ENCODE measurements around the gene FNBP1L. TPM values are rescaled to one million over a fixed set of nuclear protein-coding genes. Genes with fewer than 3 reads are reported as not detected.

Gene FNBP1L
- total and polyA plus RNA-seq, 9 of the 15 experiments (the other 6 are each of a cell fraction or from before 2014, with no cell fraction given), result 1.4 to 6.9 (median 5.9) TPM

DNA sequence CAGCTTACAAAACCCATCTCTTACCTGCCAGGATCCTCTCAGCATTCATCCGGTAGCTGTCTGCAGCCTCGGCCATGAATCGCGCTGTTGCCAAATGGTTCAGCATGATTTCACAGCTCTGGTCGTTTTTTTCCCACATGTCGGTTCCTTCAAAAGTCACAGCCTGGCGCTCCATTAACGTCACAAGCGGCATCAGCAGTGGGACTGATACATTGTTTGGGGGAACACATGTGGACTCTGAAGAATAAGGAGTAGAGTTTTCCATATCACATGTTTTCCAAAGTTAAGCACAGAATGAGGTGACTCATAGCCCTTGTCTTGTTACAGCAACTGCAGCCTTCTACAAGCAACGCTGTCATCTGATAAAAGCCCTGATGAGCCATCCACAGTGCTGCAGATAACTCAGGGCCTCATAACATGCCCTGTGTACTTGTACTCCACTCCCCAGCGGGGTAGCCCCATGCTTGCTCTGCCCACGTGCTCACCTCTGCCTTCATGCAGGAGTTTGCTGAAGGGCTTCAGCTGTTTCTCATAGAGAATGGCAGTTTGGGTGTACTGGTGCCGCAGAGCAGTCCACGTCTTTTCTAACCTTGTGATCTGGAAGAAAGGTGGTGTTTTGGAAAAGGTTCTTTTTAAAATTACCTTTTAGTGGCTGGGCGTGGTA, 119.5 kb downstream of the FNBP1L start (continued):
- TF ChIP-seq MXI1 (IDR thresholded peaks at IDR 0.05; ENCODE audit: low read depth, low read length), result peak; percentile 87
- no peak for TF ChIP-seq ZSCAN32 (CRISPR knock-in tag; IDR thresholded peaks at IDR 0.05)
- TF ChIP-seq, protein P1, sequence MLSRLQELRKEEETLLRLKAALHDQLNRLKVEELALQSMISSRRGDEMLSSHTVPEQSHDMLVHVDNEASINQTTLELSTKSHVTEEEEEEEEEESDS (CRISPR knock-in tag; IDR thresholded peaks at IDR 0.05), result no peak
- TF ChIP-seq RB1 (IDR thresholded peaks at IDR 0.05; ENCODE audit: low read depth), result no peak
- TF ChIP-seq PHF20 (IDR thresholded peaks at IDR 0.05; ENCODE audit: partially characterized antibody), result peak; percentile 26
- TF ChIP-seq, protein P2, sequence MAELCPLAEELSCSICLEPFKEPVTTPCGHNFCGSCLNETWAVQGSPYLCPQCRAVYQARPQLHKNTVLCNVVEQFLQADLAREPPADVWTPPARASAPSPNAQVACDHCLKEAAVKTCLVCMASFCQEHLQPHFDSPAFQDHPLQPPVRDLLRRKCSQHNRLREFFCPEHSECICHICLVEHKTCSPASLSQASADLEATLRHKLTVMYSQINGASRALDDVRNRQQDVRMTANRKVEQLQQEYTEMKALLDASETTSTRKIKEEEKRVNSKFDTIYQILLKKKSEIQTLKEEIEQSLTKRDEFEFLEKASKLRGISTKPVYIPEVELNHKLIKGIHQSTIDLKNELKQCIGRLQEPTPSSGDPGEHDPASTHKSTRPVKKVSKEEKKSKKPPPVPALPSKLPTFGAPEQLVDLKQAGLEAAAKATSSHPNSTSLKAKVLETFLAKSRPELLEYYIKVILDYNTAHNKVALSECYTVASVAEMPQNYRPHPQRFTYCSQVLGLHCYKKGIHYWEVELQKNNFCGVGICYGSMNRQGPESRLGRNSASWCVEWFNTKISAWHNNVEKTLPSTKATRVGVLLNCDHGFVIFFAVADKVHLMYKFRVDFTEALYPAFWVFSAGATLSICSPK (IDR thresholded peaks at IDR 0.05; ENCODE audit: borderline replicate concordance), result no peak
- TF ChIP-seq ESRRB (CRISPR knock-in tag; IDR thresholded peaks at IDR 0.05; ENCODE audit: borderline replicate concordance), result no peak
- TF ChIP-seq, protein P3, sequence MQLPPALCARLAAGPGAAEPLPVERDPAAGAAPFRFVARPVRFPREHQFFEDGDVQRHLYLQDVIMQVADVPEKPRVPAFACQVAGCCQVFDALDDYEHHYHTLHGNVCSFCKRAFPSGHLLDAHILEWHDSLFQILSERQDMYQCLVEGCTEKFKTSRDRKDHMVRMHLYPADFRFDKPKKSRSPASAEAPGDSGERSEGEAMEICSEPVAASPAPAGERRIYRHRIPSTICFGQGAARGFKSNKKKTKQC (CRISPR knock-in tag; IDR thresholded peaks at IDR 0.05), result peak; percentile 61; the same call in 1 of the 2 replicates
- no peak for TF ChIP-seq ZNF121 (CRISPR knock-in tag; conservative IDR thresholded peaks at IDR 0.05)
- TF ChIP-seq, protein P4, sequence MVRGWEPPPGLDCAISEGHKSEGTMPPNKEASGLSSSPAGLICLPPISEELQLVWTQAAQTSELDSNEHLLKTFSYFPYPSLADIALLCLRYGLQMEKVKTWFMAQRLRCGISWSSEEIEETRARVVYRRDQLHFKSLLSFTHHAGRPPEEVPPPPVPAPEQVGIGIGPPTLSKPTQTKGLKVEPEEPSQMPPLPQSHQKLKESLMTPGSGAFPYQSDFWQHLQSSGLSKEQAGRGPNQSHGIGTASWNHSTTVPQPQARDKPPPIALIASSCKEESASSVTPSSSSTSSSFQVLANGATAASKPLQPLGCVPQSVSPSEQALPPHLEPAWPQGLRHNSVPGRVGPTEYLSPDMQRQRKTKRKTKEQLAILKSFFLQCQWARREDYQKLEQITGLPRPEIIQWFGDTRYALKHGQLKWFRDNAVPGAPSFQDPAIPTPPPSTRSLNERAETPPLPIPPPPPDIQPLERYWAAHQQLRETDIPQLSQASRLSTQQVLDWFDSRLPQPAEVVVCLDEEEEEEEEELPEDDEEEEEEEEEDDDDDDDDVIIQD (CRISPR knock-in tag; IDR thresholded peaks at IDR 0.05), result no peak
- no peak for TF ChIP-seq BMI1 (IDR thresholded peaks at IDR 0.05; ENCODE audit: low read length)
- TF ChIP-seq, protein P5, sequence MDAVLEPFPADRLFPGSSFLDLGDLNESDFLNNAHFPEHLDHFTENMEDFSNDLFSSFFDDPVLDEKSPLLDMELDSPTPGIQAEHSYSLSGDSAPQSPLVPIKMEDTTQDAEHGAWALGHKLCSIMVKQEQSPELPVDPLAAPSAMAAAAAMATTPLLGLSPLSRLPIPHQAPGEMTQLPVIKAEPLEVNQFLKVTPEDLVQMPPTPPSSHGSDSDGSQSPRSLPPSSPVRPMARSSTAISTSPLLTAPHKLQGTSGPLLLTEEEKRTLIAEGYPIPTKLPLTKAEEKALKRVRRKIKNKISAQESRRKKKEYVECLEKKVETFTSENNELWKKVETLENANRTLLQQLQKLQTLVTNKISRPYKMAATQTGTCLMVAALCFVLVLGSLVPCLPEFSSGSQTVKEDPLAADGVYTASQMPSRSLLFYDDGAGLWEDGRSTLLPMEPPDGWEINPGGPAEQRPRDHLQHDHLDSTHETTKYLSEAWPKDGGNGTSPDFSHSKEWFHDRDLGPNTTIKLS (IDR thresholded peaks at IDR 0.05; ENCODE audit: borderline replicate concordance, low read depth), result peak; percentile 66; the same call in 1 of the 2 replicates
- 0 out of 2 replicates have a peak, but pooled peaks have one; percentile 38 for TF ChIP-seq GABPA (tag; conservative IDR thresholded peaks at IDR 0.05; ENCODE audit: low read depth)
- TF ChIP-seq, protein P6, sequence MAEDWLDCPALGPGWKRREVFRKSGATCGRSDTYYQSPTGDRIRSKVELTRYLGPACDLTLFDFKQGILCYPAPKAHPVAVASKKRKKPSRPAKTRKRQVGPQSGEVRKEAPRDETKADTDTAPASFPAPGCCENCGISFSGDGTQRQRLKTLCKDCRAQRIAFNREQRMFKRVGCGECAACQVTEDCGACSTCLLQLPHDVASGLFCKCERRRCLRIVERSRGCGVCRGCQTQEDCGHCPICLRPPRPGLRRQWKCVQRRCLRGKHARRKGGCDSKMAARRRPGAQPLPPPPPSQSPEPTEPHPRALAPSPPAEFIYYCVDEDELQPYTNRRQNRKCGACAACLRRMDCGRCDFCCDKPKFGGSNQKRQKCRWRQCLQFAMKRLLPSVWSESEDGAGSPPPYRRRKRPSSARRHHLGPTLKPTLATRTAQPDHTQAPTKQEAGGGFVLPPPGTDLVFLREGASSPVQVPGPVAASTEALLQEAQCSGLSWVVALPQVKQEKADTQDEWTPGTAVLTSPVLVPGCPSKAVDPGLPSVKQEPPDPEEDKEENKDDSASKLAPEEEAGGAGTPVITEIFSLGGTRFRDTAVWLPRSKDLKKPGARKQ (CRISPR knock-in tag; IDR thresholded peaks at IDR 0.05), result no peak
- TF ChIP-seq XRCC3 (IDR thresholded peaks at IDR 0.05), result no peak
- no peak for TF ChIP-seq PYGO2 (tag; IDR thresholded peaks at IDR 0.05)
- no peak for TF ChIP-seq HIVEP1 (CRISPR knock-in tag; IDR thresholded peaks at IDR 0.05)
- peak; percentile 98 for TF ChIP-seq L3MBTL2 (IDR thresholded peaks at IDR 0.05)
- TF ChIP-seq RAD51 (IDR thresholded peaks at IDR 0.05; ENCODE audit: borderline replicate concordance, low read depth), result peak; percentile 74
- TF ChIP-seq MEIS2 (IDR thresholded peaks at IDR 0.05; ENCODE audit: partially characterized antibody), result peak; percentile 71
- TF ChIP-seq RBFOX2 (IDR thresholded peaks at IDR 0.05; ENCODE audit: low read depth, low read length), result peak; percentile 41
- peak; percentile 95 for TF ChIP-seq HDAC2 (IDR thresholded peaks at IDR 0.05)
- no peak for TF ChIP-seq BRD4 (IDR thresholded peaks at IDR 0.05)
